CD14-positive monocyte (primary cell): ENCODE measurements around the gene DRD2. TPM values are rescaled to one million over a fixed set of nuclear protein-coding genes. Genes with fewer than 3 reads are reported as not detected.

ENCODE experiments used
- DNase-seq, 3 donors: peaks; one replicate each; pipeline ENCODE4 v3.0.0-alpha.2; 2011 to 2022
- H2AFZ ChIP-seq: 2 replicates; pipeline ENCODE4 v1.6.0; 2012; ENCODE audit warnings: mild to moderate bottlenecking, low read depth, low read length, inconsistent platforms; ENCODE audit not compliant: insufficient read depth, poor library complexity, severe bottlenecking
- H3K27ac ChIP-seq, 2 donors: 1 replicate in 1 of 2; 2 replicates in 1 of 2; pipeline ENCODE4 v1.5.1; 2012 to 2013; ENCODE audit warnings: low read length in 2 of 2, control low read depth in 1 of 2, inconsistent platforms in 1 of 2, low read depth in 1 of 2, mild to moderate bottlenecking in 1 of 2
- H3K27me3 ChIP-seq, 2 donors: one replicate each; pipeline versions ENCODE4 v1.6.0 to v1.6.1; 2011 to 2013; ENCODE audit warnings: low read length in 2 of 2; ENCODE audit not compliant: control insufficient read depth in 2 of 2, insufficient read depth in 2 of 2
- H3K36me3 ChIP-seq, 2 donors: replicated peaks in 1 of 2; 1 replicate in 1 of 2; 2 replicates in 1 of 2; pipeline versions ENCODE4 v1.5.1 to v1.6.1; 2012 to 2013; ENCODE audit warnings: low read length in 2 of 2, control low read depth in 1 of 2, inconsistent platforms in 1 of 2, mild to moderate bottlenecking in 1 of 2; ENCODE audit not compliant: insufficient read depth in 2 of 2, control insufficient read depth in 1 of 2
- H3K4me1 ChIP-seq, 2 donors: 1 replicate in 1 of 2; 2 replicates in 1 of 2; pipeline versions ENCODE4 v1.5.1 to v1.6.1; 2012 to 2013; ENCODE audit warnings: low read length in 2 of 2, control low read depth in 1 of 2, inconsistent platforms in 1 of 2, mild to moderate bottlenecking in 1 of 2, moderate library complexity in 1 of 2; ENCODE audit not compliant: insufficient read depth in 2 of 2, control insufficient read depth in 1 of 2
- H3K4me2 ChIP-seq: replicated peaks from 2 replicates; pipeline ENCODE3; 2012; ENCODE audit warnings: low read length, moderate library complexity, mild to moderate bottlenecking; ENCODE audit not compliant: poor library complexity, severe bottlenecking; ENCODE audit errors: extremely low read depth
- H3K4me3 ChIP-seq, 3 experiments: fragments of 200-600 bp in 1 of 3; sonication (generic) in 1 of 3; replicated peaks in 1 of 3; 1 replicate in 2 of 3; 2 replicates in 1 of 3; pipeline ENCODE4 v1.5.1; 2011 to 2013; ENCODE audit warnings: low read length in 3 of 3, mild to moderate bottlenecking in 3 of 3, control low read depth in 2 of 3, low read depth in 2 of 3, inconsistent platforms in 1 of 3, moderate library complexity in 1 of 3
- H3K79me2 ChIP-seq: 2 replicates; pipeline ENCODE4 v1.6.0; 2012; ENCODE audit warnings: mild to moderate bottlenecking, control low read depth, inconsistent platforms, low read length, moderate library complexity; ENCODE audit not compliant: insufficient read depth
- H3K9ac ChIP-seq: 2 replicates; pipeline ENCODE4 v1.6.0; 2017; ENCODE audit warnings: low read length, mild to moderate bottlenecking; ENCODE audit not compliant: insufficient read depth, poor library complexity, severe bottlenecking
- H3K9me3 ChIP-seq, 2 donors: replicated peaks in 1 of 2; 1 replicate in 1 of 2; 2 replicates in 1 of 2; pipeline versions ENCODE4 v1.5.1 to v1.6.1; 2012 to 2013; ENCODE audit warnings: low read length in 2 of 2, control low read depth in 1 of 2; ENCODE audit not compliant: control insufficient read depth in 1 of 2, insufficient read depth in 1 of 2
- H4K20me1 ChIP-seq: 2 replicates; pipeline ENCODE4 v1.6.0; 2012; ENCODE audit warnings: mild to moderate bottlenecking, low read length, control low read depth, moderate library complexity; ENCODE audit not compliant: insufficient read depth
- H3K27ac Mint-ChIP-seq, 7 donors: one replicate each; pipeline ENCODE4 v1.8.0; 2020; ENCODE audit warnings: mild to moderate bottlenecking in 7 of 7, mixed read lengths in 7 of 7, moderate library complexity in 6 of 7, inconsistent platforms in 2 of 7
- H3K27me3 Mint-ChIP-seq, 3 donors: one replicate each; pipeline ENCODE4 v1.8.0; 2021 to 2022; ENCODE audit warnings: low read depth in 3 of 3, mild to moderate bottlenecking in 3 of 3, mixed read lengths in 3 of 3, moderate library complexity in 3 of 3, inconsistent platforms in 1 of 3
- H3K36me3 Mint-ChIP-seq, 2 donors: one replicate each; pipeline ENCODE4 v1.8.0; 2020; ENCODE audit warnings: mixed read lengths in 2 of 2, inconsistent platforms in 1 of 2, mild to moderate bottlenecking in 1 of 2
- H3K4me1 Mint-ChIP-seq: one replicate; pipeline ENCODE4 v1.8.0; 2020; ENCODE audit warnings: mild to moderate bottlenecking, mixed read lengths
- H3K4me3 Mint-ChIP-seq, 2 donors: one replicate each; pipeline ENCODE4 v1.8.0; 2020; ENCODE audit warnings: mild to moderate bottlenecking in 2 of 2, mixed read lengths in 2 of 2, moderate library complexity in 1 of 2
- H3K9me3 Mint-ChIP-seq, 7 donors: one replicate each; pipeline ENCODE4 v1.8.0; 2020 to 2022; ENCODE audit warnings: mixed read lengths in 7 of 7, mild to moderate bottlenecking in 6 of 7, moderate library complexity in 6 of 7, inconsistent platforms in 2 of 7
- CTCF ChIP-seq: fragments of 200-600 bp; IDR thresholded peaks from one replicate; pipeline ENCODE4 v1.8.0; 2022; ENCODE audit warnings: antibody characterized with exemption, mild to moderate bottlenecking
- WGBS: methylation state at CpG from one replicate; pipeline ENCODE4 v1.1.5; 2013; ENCODE audit warnings: missing lambda C conversion rate; ENCODE audit not compliant: insufficient coverage; 5-methylcytosine and 5-hydroxymethylcytosine counted together
- intact Hi-C, 2 donors: fragments of 100-400 bp; cut with micrococcal nuclease; formaldehyde crosslinking; loops; one replicate each; pipeline versions ENCODE4 v1.15.0 to v1.15.1; 2023
- polyA plus RNA-seq, 3 donors: library from polyadenylated mRNA; depleted of rRNA in 1 of 3; unstranded in 2 of 3; stranded (reverse) in 1 of 3; fragments of 300-500 nt in 2 of 3; fragments of >200 nt in 1 of 3; fragmentation: Illumina TruSeq in 2 of 3; gene quantifications; 1 replicate in 2 of 3; 2 replicates in 1 of 3; pipeline ENCODE4 v1.2.3, GENCODE V29; 2012 to 2021

DRD2 gene
- polyA plus RNA-seq, 3 donors: not detected

DNA sequence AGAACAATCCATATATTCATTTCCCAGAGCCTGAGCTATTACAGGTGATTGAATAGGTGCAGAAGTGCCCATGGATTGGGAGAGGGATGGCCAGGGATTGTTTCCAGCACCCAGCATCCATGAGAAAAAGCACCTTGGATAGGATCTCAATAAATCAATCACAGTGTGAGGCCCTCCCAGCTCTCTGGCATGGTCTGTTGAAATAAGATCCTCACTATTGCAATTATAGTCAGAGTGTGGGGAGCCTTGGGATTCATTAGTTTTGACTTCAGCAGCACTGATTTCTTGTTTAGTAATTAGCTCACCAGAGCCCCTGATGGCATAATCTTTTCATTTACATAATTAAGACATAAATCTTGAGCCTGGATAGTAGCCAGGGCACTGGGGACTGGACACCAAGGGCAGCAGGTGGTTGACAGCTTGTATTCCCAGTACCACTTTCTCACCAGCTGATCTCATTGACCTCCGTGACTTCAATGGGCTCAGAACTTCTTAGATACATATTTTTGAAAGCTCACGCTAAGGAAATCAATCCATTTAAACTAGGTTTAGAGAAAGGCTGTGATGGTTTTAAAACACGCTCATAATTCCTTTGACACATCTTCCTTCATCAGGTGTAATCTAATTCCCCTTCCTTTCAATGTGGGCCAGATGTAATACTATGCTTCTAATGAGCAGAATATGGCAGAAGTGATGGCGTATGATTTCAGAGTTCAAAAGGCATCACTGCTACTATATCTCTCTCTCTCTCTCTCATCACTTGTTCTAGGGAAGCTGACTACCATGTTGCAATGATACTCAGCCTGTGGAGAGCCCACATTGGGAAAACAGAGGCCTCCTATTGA is 22.1 kb upstream of the DRD2 start:
- intact Hi-C loops: no loop called here
- H3K27ac ChIP-seq: no peak overlapping the region
- no peak overlapping the region for H3K4me3 ChIP-seq

More for the DNA sequence above, 22.1 kb upstream of the DRD2 start:
- Histone ChIP-seq H4K20me1 (no peaks in the 10 kb centered on the region), H3K9ac (no peak overlapping the region), H3K79me2 (no peaks in the 10 kb centered on the region), H3K9me3 (no peaks in the 10 kb centered on the region), H2AFZ (no peak overlapping the region), H3K36me3 (no peaks in the 10 kb centered on the region), H3K27me3 (no peaks in the 10 kb centered on the region), H3K4me1 (no peaks in the 10 kb centered on the region), H3K4me2 (no peak overlapping the region)
- no peaks in the 10 kb centered on the region for H3K4me1 Mint-ChIP-seq
- TF ChIP-seq CTCF: no peak
- peaks cover 0 to 3% (median 0%) of the 10 kb centered on the region in 7 donors for H3K9me3 Mint-ChIP-seq
- H3K27me3 Mint-ChIP-seq: peaks cover 0 to 2% (median 2%) of the 10 kb centered on the region in 3 donors
- no peaks in the 10 kb centered on the region for H3K36me3 Mint-ChIP-seq
- no peak overlapping the region for H3K27ac Mint-ChIP-seq
- no peak for DNase-seq
- WGBS: 80% methylated on average over 1 of the region's 4 CpGs
- no peak overlapping the region for H3K4me3 Mint-ChIP-seq
